HUES48 (cell line): Measurements from ENCODE around the gene HERC2.
"Not testable (repeated sequence)": the region's sequence is repeated elsewhere in the genome, so short reads cannot be mapped to it uniquely, and the experiment has no call there.

Source experiments
- H3K27ac ChIP-seq: one replicate; pipeline ENCODE4 v1.7.0; 2013; ENCODE audit warnings: low read depth, low read length, inconsistent platforms
- H3K27me3 ChIP-seq: 2 replicates; pipeline ENCODE4 v1.6.1; 2013; ENCODE audit warnings: mild to moderate bottlenecking, low read length; ENCODE audit not compliant: control insufficient read depth, insufficient read depth
- H3K36me3 ChIP-seq: 2 replicates; pipeline ENCODE4 v1.6.1; 2013; ENCODE audit warnings: low read length; ENCODE audit not compliant: control insufficient read depth, insufficient read depth
- H3K4me1 ChIP-seq: 2 replicates; pipeline ENCODE4 v1.6.1; 2013; ENCODE audit warnings: mild to moderate bottlenecking, low read length; ENCODE audit not compliant: control insufficient read depth, insufficient read depth
- H3K4me3 ChIP-seq: 2 replicates; pipeline ENCODE4 v1.5.1; 2013; ENCODE audit warnings: mild to moderate bottlenecking, low read depth, low read length
- H3K9ac ChIP-seq: 2 replicates; pipeline ENCODE4 v1.6.1; 2013; ENCODE audit warnings: mild to moderate bottlenecking, low read depth, low read length, moderate library complexity
- H3K9me3 ChIP-seq: 2 replicates; pipeline ENCODE4 v1.6.1; 2013; ENCODE audit warnings: low read length; ENCODE audit not compliant: control insufficient read depth, insufficient read depth

HERC2 gene

GRCh38 chr15:28297434-28297833 lies 24.5 kb downstream of the HERC2 start:
- H3K36me3 ChIP-seq, H3K4me1 ChIP-seq, H3K27me3 ChIP-seq, H3K9me3 ChIP-seq, H3K9ac ChIP-seq, H3K4me3 ChIP-seq, H3K27ac ChIP-seq: not testable (repeated sequence)

- H3K4me3 ChIP-seq, H3K9ac ChIP-seq: not testable (repeated sequence)
Measured at GRCh38 chr15:28296814-28297213, 25.2 kb downstream of the HERC2 start.

GRCh38 chr15:28295009-28295563 lies 26.9 kb downstream of the HERC2 start:
- peaks cover 15% of the 10 kb centered on the region for H3K36me3 ChIP-seq

More at GRCh38 chr15:28296814-28297213, 25.2 kb downstream of the HERC2 start:
- H3K4me1 ChIP-seq, H3K36me3 ChIP-seq, H3K27me3 ChIP-seq, H3K9me3 ChIP-seq, H3K27ac ChIP-seq: not testable (repeated sequence)

GRCh38 chr15:28294560-28294959 lies 27.4 kb downstream of the HERC2 start:
- peak overlapping the region; percentile 51 for H3K27ac ChIP-seq
- peaks cover 20% of the 10 kb centered on the region for H3K36me3 ChIP-seq
- H3K9me3 ChIP-seq, result peaks cover 10% of the 10 kb centered on the region; the same call in 1 of the 2 replicates
- not testable (repeated sequence) for H3K27me3 ChIP-seq, H3K4me1 ChIP-seq, H3K9ac ChIP-seq, H3K4me3 ChIP-seq

More at GRCh38 chr15:28295009-28295563, 26.9 kb downstream of the HERC2 start:
- H3K9ac ChIP-seq, H3K4me1 ChIP-seq, H3K27ac ChIP-seq, H3K9me3 ChIP-seq, H3K4me3 ChIP-seq, H3K27me3 ChIP-seq: not testable (repeated sequence)

- Histone ChIP-seq H3K27me3 (no peaks in the 10 kb centered on the region), H3K27ac (no peak overlapping the region), H3K4me3 (no peak overlapping the region), H3K4me1 (no peaks in the 10 kb centered on the region), H3K9me3 (peaks cover 12% of the 10 kb centered on the region; the same call in 1 of the 2 replicates), H3K36me3 (peaks cover 26% of the 10 kb centered on the region), H3K9ac (no peak overlapping the region)
Measured at GRCh38 chr15:28289694-28290463, 32.1 kb downstream of the HERC2 start.

- not testable (repeated sequence) for H3K4me3 ChIP-seq, H3K27ac ChIP-seq, H3K9ac ChIP-seq, H3K4me1 ChIP-seq, H3K27me3 ChIP-seq
- Histone ChIP-seq H3K9me3 (peaks cover 12% of the 10 kb centered on the region; the same call in 1 of the 2 replicates), H3K36me3 (peaks cover 26% of the 10 kb centered on the region)
Measured at GRCh38 chr15:28288830-28289693, 32.9 kb downstream of the HERC2 start.

- H3K9ac ChIP-seq, H3K27me3 ChIP-seq, H3K4me3 ChIP-seq, H3K27ac ChIP-seq, H3K4me1 ChIP-seq: not testable (repeated sequence)
- Histone ChIP-seq H3K9me3 (peaks cover 12% of the 10 kb centered on the region; the same call in 1 of the 2 replicates), H3K36me3 (peaks cover 28% of the 10 kb centered on the region)
Measured at GRCh38 chr15:28286659-28287058, 35.3 kb downstream of the HERC2 start.

GRCh38 chr15:28286031-28286430 lies 35.9 kb downstream of the HERC2 start:
- no peaks in the 10 kb centered on the region for H3K4me1 ChIP-seq
- no peaks in the 10 kb centered on the region for H3K27me3 ChIP-seq
- H3K36me3 ChIP-seq, result peaks cover 23% of the 10 kb centered on the region
- H3K9ac ChIP-seq, result no peak overlapping the region
- H3K9me3 ChIP-seq, result peaks cover 12% of the 10 kb centered on the region; the same call in 1 of the 2 replicates
- no peak overlapping the region for H3K27ac ChIP-seq
- H3K4me3 ChIP-seq, result no peak overlapping the region

- peaks cover 20% of the 10 kb centered on the region for H3K36me3 ChIP-seq
- no peaks in the 10 kb centered on the region for H3K4me1 ChIP-seq
- no peak overlapping the region for H3K4me3 ChIP-seq
- no peaks in the 10 kb centered on the region for H3K27me3 ChIP-seq
- no peak overlapping the region for H3K27ac ChIP-seq
- H3K9ac ChIP-seq, result 0 out of 2 replicates have a peak overlapping the region, but pooled peaks have one; percentile 18
- H3K9me3 ChIP-seq, result no peaks in the 10 kb centered on the region
Measured at GRCh38 chr15:28281876-28282275, 40.1 kb downstream of the HERC2 start.

- Histone ChIP-seq H3K36me3 (peaks cover 69% of the 10 kb centered on the region), H3K9me3 (no peaks in the 10 kb centered on the region), H3K4me3 (no peak overlapping the region), H3K9ac (no peak overlapping the region), H3K4me1 (peaks cover 4% of the 10 kb centered on the region; the same call in 1 of the 2 replicates), H3K27ac (no peak overlapping the region), H3K27me3 (no peaks in the 10 kb centered on the region)
Measured at GRCh38 chr15:28274635-28275034, 47.3 kb downstream of the HERC2 start.
